GM21737 (cell line): Measurements from ENCODE around the gene ATOH1.
A peak's percentile ranks its signal among the peaks of the same experiment; 100 is the strongest.

Source experiments
- ATAC-seq: cut with Tn5 transposase; IDR thresholded peaks from one replicate; pipeline ENCODE4 v1.9.1; 2021; ENCODE audit warnings: mild to moderate bottlenecking, moderate library complexity; ENCODE audit not compliant: unreplicated experiment

The ATOH1 gene

GRCh38 chr4:93828332-93828994 is at the start of gene ATOH1:
Gene ATOH1, plus strand, starts transcription at chr4:93828753. Its CDS starts 174 bp downstream, at chr4:93828927.
- no peak for ATAC-seq

- ATAC-seq: no peak
Observed at GRCh38 chr4:93779228-93779627, 49.3 kb upstream of the ATOH1 start.

GRCh38 chr4:93780080-93780479 is 48.5 kb upstream of the ATOH1 start:
- ATAC-seq: no peak

GRCh38 chr4:93781198-93781597 is 47.4 kb upstream of the ATOH1 start:
- ATAC-seq: no peak

GRCh38 chr4:93786149-93786548 is 42.4 kb upstream of the ATOH1 start:
- no peak for ATAC-seq

GRCh38 chr4:93788712-93789111 is 39.8 kb upstream of the ATOH1 start:
- ATAC-seq: no peak

GRCh38 chr4:93791570-93792195 is 36.9 kb upstream of the ATOH1 start:
- peak; percentile 82 for ATAC-seq

GRCh38 chr4:93802045-93802444 is 26.5 kb upstream of the ATOH1 start:
- ATAC-seq: no peak

GRCh38 chr4:93809773-93810172 is 18.8 kb upstream of the ATOH1 start:
- no peak for ATAC-seq

- ATAC-seq: no peak
Observed at GRCh38 chr4:93810340-93810992, 18.1 kb upstream of the ATOH1 start.

- no peak for ATAC-seq
Observed at GRCh38 chr4:93813092-93813491, 15.5 kb upstream of the ATOH1 start.

- ATAC-seq: no peak
Observed at GRCh38 chr4:93814141-93814540, 14.4 kb upstream of the ATOH1 start.

GRCh38 chr4:93814722-93815121 is 13.8 kb upstream of the ATOH1 start:
- no peak for ATAC-seq

GRCh38 chr4:93825551-93826216 is 2.9 kb upstream of the ATOH1 start:
- ATAC-seq: no peak

- ATAC-seq: no peak
Observed at GRCh38 chr4:93827272-93827947, 1.1 kb upstream of the ATOH1 start.

- no peak for ATAC-seq
Observed at GRCh38 chr4:93828995-93829819, 654 bp downstream of the ATOH1 start.

- ATAC-seq: no peak
Observed at GRCh38 chr4:93829820-93830687, 1.5 kb downstream of the ATOH1 start.

GRCh38 chr4:93831716-93832496 is 3.4 kb downstream of the ATOH1 start:
- no peak for ATAC-seq
